ENCODE measurements around the gene CACNB2.

CACNB2 gene

GRCh38 chr10:18533896-18534295 lies 393.7 kb downstream of the CACNB2 start:
- H3K27me3 Mint-ChIP-seq (ENCODE audit: low read depth): no peaks in the 10 kb centered on the region
- peaks cover 11% of the 10 kb centered on the region for H3K9me3 Mint-ChIP-seq
- H3K27ac Mint-ChIP-seq: peak overlapping the region in 2 of 3 experiments; percentile 5 to 70
- TF ChIP-seq CTCF (IDR thresholded peaks at IDR 0.05; ENCODE audit: unreplicated experiment in 3 of 3): no peak
- H3K4me1 Mint-ChIP-seq: peaks cover 6% of the 10 kb centered on the region
- H3K4me3 Mint-ChIP-seq: no peak overlapping the region
- peaks cover 37% of the 10 kb centered on the region for H3K36me3 Mint-ChIP-seq (ENCODE audit: low read depth)

- Mint-ChIP-seq H3K9me3 (no peaks in the 10 kb centered on the region), H3K4me3 (no peak overlapping the region), H3K4me1 (peaks cover under 1% of the 10 kb centered on the region), H3K27ac (no peak overlapping the region), H3K36me3 (ENCODE audit: low read depth) (peaks cover 43% of the 10 kb centered on the region), H3K27me3 (ENCODE audit: low read depth) (no peaks in the 10 kb centered on the region)
- no peak for TF ChIP-seq CTCF (IDR thresholded peaks at IDR 0.05; ENCODE audit: unreplicated experiment in 3 of 3)
Observed at GRCh38 chr10:18539335-18539734, 399.1 kb downstream of the CACNB2 start.

- Mint-ChIP-seq H3K4me3 (no peak overlapping the region), H3K9me3 (no peaks in the 10 kb centered on the region), H3K27ac (no peak overlapping the region), H3K36me3 (ENCODE audit: low read depth) (peaks cover 46% of the 10 kb centered on the region), H3K27me3 (ENCODE audit: low read depth) (no peaks in the 10 kb centered on the region), H3K4me1 (no peaks in the 10 kb centered on the region)
- no peak for TF ChIP-seq CTCF (IDR thresholded peaks at IDR 0.05; ENCODE audit: unreplicated experiment in 3 of 3)
Observed at GRCh38 chr10:18540195-18540594, 400.0 kb downstream of the CACNB2 start.

GRCh38 chr10:18542832-18543231 lies 402.6 kb downstream of the CACNB2 start:
- TF ChIP-seq CTCF (IDR thresholded peaks at IDR 0.05; ENCODE audit: unreplicated experiment in 3 of 3): no peak
- Mint-ChIP-seq H3K4me3 (no peak overlapping the region), H3K4me1 (no peaks in the 10 kb centered on the region), H3K27ac (peak overlapping the region; percentile 9 to 62 (median 33)), H3K27me3 (ENCODE audit: low read depth) (no peaks in the 10 kb centered on the region), H3K36me3 (ENCODE audit: low read depth) (peaks cover 45% of the 10 kb centered on the region), H3K9me3 (no peaks in the 10 kb centered on the region)

GRCh38 chr10:18545621-18546305 lies 405.5 kb downstream of the CACNB2 start:
- H3K27me3 Mint-ChIP-seq (ENCODE audit: low read depth): no peaks in the 10 kb centered on the region

More at GRCh38 chr10:18545621-18546305, 405.5 kb downstream of the CACNB2 start:
- no peak for TF ChIP-seq CTCF (IDR thresholded peaks at IDR 0.05; ENCODE audit: unreplicated experiment in 3 of 3)
- peaks cover 43% of the 10 kb centered on the region for H3K36me3 Mint-ChIP-seq (ENCODE audit: low read depth)
- no peak overlapping the region for H3K4me3 Mint-ChIP-seq
- H3K4me1 Mint-ChIP-seq: no peaks in the 10 kb centered on the region
- H3K27ac Mint-ChIP-seq: no peak overlapping the region
- H3K9me3 Mint-ChIP-seq: no peaks in the 10 kb centered on the region
